H9 (cell line): ENCODE measurements around the gene MISP. TPM values are rescaled to one million over a fixed set of nuclear protein-coding genes. Genes with fewer than 3 reads are reported as not detected.

ENCODE experiments used
- DNase-seq: peaks from one replicate; pipeline ENCODE4 v3.0.0-alpha.2; 2017
- H2AFZ ChIP-seq: one replicate; pipeline ENCODE4 v1.6.1; 2013; ENCODE audit warnings: mild to moderate bottlenecking, low read length, control low read depth, moderate library complexity
- H2AK5ac ChIP-seq: 2 replicates; pipeline ENCODE4 v1.6.1; 2013; ENCODE audit warnings: low read length, control low read depth, mixed read lengths; ENCODE audit not compliant: insufficient read length
- H2BK120ac ChIP-seq: one replicate; pipeline ENCODE4 v1.6.1; 2013; ENCODE audit warnings: low read depth, mild to moderate bottlenecking, low read length, control low read depth, inconsistent platforms; ENCODE audit not compliant: poor library complexity, severe bottlenecking
- H2BK12ac ChIP-seq: 2 replicates; pipeline ENCODE4 v1.6.1; 2013; ENCODE audit warnings: low read length, control low read depth, mixed read lengths, low read depth; ENCODE audit not compliant: insufficient read length
- H2BK15ac ChIP-seq: 2 replicates; pipeline ENCODE4 v1.6.1; 2013; ENCODE audit warnings: low read depth, low read length, control low read depth
- H2BK20ac ChIP-seq: one replicate; pipeline ENCODE4 v1.6.1; 2013; ENCODE audit warnings: low read depth, mild to moderate bottlenecking, low read length, control low read depth, inconsistent platforms; ENCODE audit not compliant: poor library complexity, severe bottlenecking
- H2BK5ac ChIP-seq: 2 replicates; pipeline ENCODE4 v1.6.1; 2013; ENCODE audit warnings: low read length, control low read depth, mixed read lengths; ENCODE audit not compliant: insufficient read length
- H3K14ac ChIP-seq: 2 replicates; pipeline ENCODE4 v1.6.1; 2013; ENCODE audit warnings: low read length, control low read depth; ENCODE audit not compliant: insufficient read depth
- H3K18ac ChIP-seq: 2 replicates; pipeline ENCODE4 v1.6.1; 2013; ENCODE audit warnings: low read depth, mild to moderate bottlenecking, mixed read lengths, low read length, control low read depth; ENCODE audit not compliant: insufficient read length
- H3K23ac ChIP-seq: 2 replicates; pipeline ENCODE4 v1.6.1; 2013; ENCODE audit warnings: low read length, control low read depth, mixed read lengths, low read depth; ENCODE audit not compliant: insufficient read length
- H3K23me2 ChIP-seq: 2 replicates; pipeline ENCODE4 v1.6.1; 2013; ENCODE audit warnings: low read depth, mild to moderate bottlenecking, mixed read lengths, low read length, control low read depth; ENCODE audit not compliant: insufficient read length, poor library complexity, severe bottlenecking
- H3K27ac ChIP-seq: 2 replicates; pipeline ENCODE4 v1.5.1; 2013; ENCODE audit warnings: low read length, control low read depth, mixed read lengths, low read depth; ENCODE audit not compliant: insufficient read length
- H3K27me3 ChIP-seq: 2 replicates; pipeline ENCODE4 v1.6.1; 2013; ENCODE audit warnings: low read length, control low read depth, inconsistent platforms; ENCODE audit not compliant: insufficient read depth
- H3K4ac ChIP-seq: 2 replicates; pipeline ENCODE4 v1.6.1; 2013; ENCODE audit warnings: low read depth, mild to moderate bottlenecking, control low read depth, inconsistent platforms, low read length, moderate library complexity
- H3K4me1 ChIP-seq: 2 replicates; pipeline ENCODE4 v1.6.1; 2013; ENCODE audit warnings: low read length, control low read depth, inconsistent platforms; ENCODE audit not compliant: insufficient read depth
- H3K4me2 ChIP-seq: 2 replicates; pipeline ENCODE4 v1.6.1; 2013; ENCODE audit warnings: low read length, control low read depth, mixed read lengths; ENCODE audit not compliant: insufficient read length, insufficient read depth
- H3K56ac ChIP-seq: 2 replicates; pipeline ENCODE4 v1.6.1; 2013; ENCODE audit warnings: low read depth, mild to moderate bottlenecking, mixed read lengths, low read length, control low read depth; ENCODE audit not compliant: insufficient read length
- H3K79me1 ChIP-seq: 2 replicates; pipeline ENCODE4 v1.6.1; 2013; ENCODE audit warnings: low read depth, mild to moderate bottlenecking, moderate library complexity, low read length, control low read depth, inconsistent platforms; ENCODE audit not compliant: insufficient read depth, poor library complexity, severe bottlenecking
- H3K79me2 ChIP-seq: 2 replicates; pipeline ENCODE4 v1.6.1; 2013; ENCODE audit warnings: low read length, control low read depth, inconsistent platforms; ENCODE audit not compliant: insufficient read depth
- H3K9ac ChIP-seq: 2 replicates; pipeline ENCODE4 v1.6.1; 2013; ENCODE audit warnings: low read length, control low read depth, mixed read lengths; ENCODE audit not compliant: insufficient read length; ENCODE audit errors: extremely low read depth
- H3K9me3 ChIP-seq: one replicate; pipeline ENCODE4 v1.6.1; 2013; ENCODE audit warnings: low read depth, low read length, inconsistent platforms; ENCODE audit not compliant: control insufficient read depth
- H3T11ph ChIP-seq: one replicate; pipeline ENCODE4 v1.6.1; 2013; ENCODE audit warnings: mild to moderate bottlenecking, low read length, control low read depth, inconsistent platforms
- H4K20me1 ChIP-seq: one replicate; pipeline ENCODE4 v1.6.1; 2013; ENCODE audit not compliant: control insufficient read depth, insufficient read length, insufficient read depth
- H4K5ac ChIP-seq: 2 replicates; pipeline ENCODE4 v1.6.1; 2013; ENCODE audit warnings: low read depth, mild to moderate bottlenecking, mixed read lengths, low read length, control low read depth; ENCODE audit not compliant: insufficient read length
- H4K8ac ChIP-seq: replicated peaks from 2 replicates; pipeline ENCODE4 v1.6.1; 2013; ENCODE audit warnings: low read length, control low read depth, mixed read lengths, low read depth; ENCODE audit not compliant: insufficient read length
- H4K91ac ChIP-seq: 2 replicates; pipeline ENCODE4 v1.6.1; 2013; ENCODE audit warnings: low read depth, mild to moderate bottlenecking, moderate library complexity, mixed read lengths, low read length, control low read depth; ENCODE audit not compliant: insufficient read length
- H3K27ac Mint-ChIP-seq, 3 experiments: 2 replicates in 2 of 3; 3 replicates in 1 of 3; pipeline ENCODE4 v1.8.0; 2020 to 2021; ENCODE audit warnings: mixed read lengths in 3 of 3, mild to moderate bottlenecking in 1 of 3, moderate library complexity in 1 of 3
- H3K27me3 Mint-ChIP-seq: 2 replicates; pipeline ENCODE4 v1.8.0; 2021; ENCODE audit warnings: low read depth, mild to moderate bottlenecking, moderate library complexity, mixed read lengths
- H3K36me3 Mint-ChIP-seq, 3 experiments: 2 replicates in 2 of 3; 3 replicates in 1 of 3; pipeline ENCODE4 v1.8.0; 2020 to 2021; ENCODE audit warnings: low read depth in 3 of 3, mixed read lengths in 3 of 3; ENCODE audit not compliant: insufficient read depth in 1 of 3
- H3K4me1 Mint-ChIP-seq, 2 experiments: 2 replicates each; pipeline ENCODE4 v1.8.0; 2020; ENCODE audit warnings: mixed read lengths in 2 of 2
- H3K4me3 Mint-ChIP-seq, 2 experiments: 2 replicates in 1 of 2; 3 replicates in 1 of 2; pipeline ENCODE4 v1.8.0; 2020 to 2021; ENCODE audit warnings: mild to moderate bottlenecking in 2 of 2, mixed read lengths in 2 of 2, moderate library complexity in 1 of 2
- H3K9me3 Mint-ChIP-seq, 2 experiments: 2 replicates in 1 of 2; 3 replicates in 1 of 2; pipeline ENCODE4 v1.8.0; 2020; ENCODE audit warnings: mild to moderate bottlenecking in 2 of 2, mixed read lengths in 2 of 2, moderate library complexity in 1 of 2
- WGBS: extraction: QIAGEN DNeasy Blood & Tissue Kit; methylation state at CpG from one replicate; pipeline ENCODE4 v1.1.7; 2013; ENCODE audit warnings: missing lambda C conversion rate, low lambda C conversion rate, mixed read lengths; ENCODE audit not compliant: insufficient read length; ENCODE audit errors: extremely low coverage; 5-methylcytosine and 5-hydroxymethylcytosine counted together
- total RNA-seq: library from RNA; stranded (reverse); gene quantifications from 2 replicates; pipeline ENCODE4 v1.2.1, GENCODE V29; 2021
- TF ChIP-seq, protein P1 (sequence below): fragments of 200-600 bp; sonication (generic); conservative IDR thresholded peaks from 3 replicates; pipeline ENCODE4 v1.8.0; 2021; ENCODE audit warnings: antibody characterized with exemption, mild to moderate bottlenecking

Gene MISP
- total RNA-seq, 1 experiment from 2014 or later, result 0.44 TPM

GRCh38 chr19:782185-782877 is 31.4 kb downstream of the MISP start:
- no peak overlapping the region for H2AFZ ChIP-seq
- peak overlapping the region; percentile 68 for H2BK12ac ChIP-seq
- H3K27me3 ChIP-seq, result no peaks in the 10 kb centered on the region
- peak overlapping the region; percentile 55 for H3K27ac ChIP-seq
- peak overlapping the region; percentile 93 for H3K18ac ChIP-seq
- Mint-ChIP-seq H3K36me3 (peaks cover 0 to 8% (median 7%) of the 10 kb centered on the region in 3 experiments; a peak in 4 of 7 replicates), H3K27ac (peak overlapping the region; percentile 94 to 98 (median 96); a peak in 6 of 7 replicates), H3K27me3 (peaks cover 4% of the 10 kb centered on the region), H3K9me3 (no peaks in the 10 kb centered on the region), H3K4me3 (peak overlapping the region; percentile 55 to 68), H3K4me1 (peaks cover 21 to 30% of the 10 kb centered on the region in 2 experiments)
- peak overlapping the region; percentile 45 for H3K4me2 ChIP-seq
- peak overlapping the region; percentile 56 for H2AK5ac ChIP-seq
- peak; percentile 68 for DNase-seq
- TF ChIP-seq, protein P1, sequence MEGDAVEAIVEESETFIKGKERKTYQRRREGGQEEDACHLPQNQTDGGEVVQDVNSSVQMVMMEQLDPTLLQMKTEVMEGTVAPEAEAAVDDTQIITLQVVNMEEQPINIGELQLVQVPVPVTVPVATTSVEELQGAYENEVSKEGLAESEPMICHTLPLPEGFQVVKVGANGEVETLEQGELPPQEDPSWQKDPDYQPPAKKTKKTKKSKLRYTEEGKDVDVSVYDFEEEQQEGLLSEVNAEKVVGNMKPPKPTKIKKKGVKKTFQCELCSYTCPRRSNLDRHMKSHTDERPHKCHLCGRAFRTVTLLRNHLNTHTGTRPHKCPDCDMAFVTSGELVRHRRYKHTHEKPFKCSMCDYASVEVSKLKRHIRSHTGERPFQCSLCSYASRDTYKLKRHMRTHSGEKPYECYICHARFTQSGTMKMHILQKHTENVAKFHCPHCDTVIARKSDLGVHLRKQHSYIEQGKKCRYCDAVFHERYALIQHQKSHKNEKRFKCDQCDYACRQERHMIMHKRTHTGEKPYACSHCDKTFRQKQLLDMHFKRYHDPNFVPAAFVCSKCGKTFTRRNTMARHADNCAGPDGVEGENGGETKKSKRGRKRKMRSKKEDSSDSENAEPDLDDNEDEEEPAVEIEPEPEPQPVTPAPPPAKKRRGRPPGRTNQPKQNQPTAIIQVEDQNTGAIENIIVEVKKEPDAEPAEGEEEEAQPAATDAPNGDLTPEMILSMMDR, result no peak
- H2BK5ac ChIP-seq, result peak overlapping the region; percentile 43
- no peaks in the 10 kb centered on the region for H4K20me1 ChIP-seq
- H3K79me1 ChIP-seq, result no peaks in the 10 kb centered on the region
- peaks cover 16% of the 10 kb centered on the region for H3K23me2 ChIP-seq
- H3K4me1 ChIP-seq, result no peaks in the 10 kb centered on the region; the same call in 1 of the 2 replicates
- H4K8ac ChIP-seq, result peak overlapping the region; percentile 90
- H2BK20ac ChIP-seq, result no peak overlapping the region
- no peak overlapping the region for H2BK120ac ChIP-seq
- H2BK15ac ChIP-seq, result no peak overlapping the region
- no peak overlapping the region for H3K56ac ChIP-seq
- peak overlapping the region; percentile 39 for H4K5ac ChIP-seq
- H3K4ac ChIP-seq, result peak overlapping the region; percentile 39; the same call in 1 of the 2 replicates
- WGBS, result no CpG with 5 or more reads among the region's 29 CpGs
- H3K9me3 ChIP-seq, result no peaks in the 10 kb centered on the region
- no peak overlapping the region for H3T11ph ChIP-seq
- H3K14ac ChIP-seq, result peak overlapping the region; percentile 90
- H3K79me2 ChIP-seq, result no peaks in the 10 kb centered on the region
- H4K91ac ChIP-seq, result peak overlapping the region; percentile 36
- no peak overlapping the region for H3K9ac ChIP-seq
- H3K23ac ChIP-seq, result no peak overlapping the region
